Endothelial cell (in vitro differentiated cells): ENCODE measurements around the gene MAGI2. TPM values are rescaled to one million over a fixed set of nuclear protein-coding genes. Genes with fewer than 3 reads are reported as not detected.

ENCODE experiments used
- DNase-seq: peaks from one replicate; pipeline ENCODE4 v3.0.0; 2021; ENCODE audit warnings: low spot score
- H3K27ac Mint-ChIP-seq: one replicate; pipeline ENCODE4 v1.8.0; 2021; ENCODE audit warnings: mixed read lengths, inconsistent platforms; ENCODE audit not compliant: unreplicated experiment
- H3K27me3 Mint-ChIP-seq: one replicate; pipeline ENCODE4 v1.8.0; 2021; ENCODE audit warnings: mild to moderate bottlenecking, moderate library complexity, mixed read lengths, inconsistent platforms; ENCODE audit not compliant: unreplicated experiment
- H3K36me3 Mint-ChIP-seq: one replicate; pipeline ENCODE4 v1.8.0; 2021; ENCODE audit warnings: mild to moderate bottlenecking, low read depth, mixed read lengths, inconsistent platforms; ENCODE audit not compliant: unreplicated experiment
- H3K4me1 Mint-ChIP-seq: one replicate; pipeline ENCODE4 v1.8.0; 2021; ENCODE audit warnings: mild to moderate bottlenecking, mixed read lengths, inconsistent platforms; ENCODE audit not compliant: unreplicated experiment
- H3K4me3 Mint-ChIP-seq: one replicate; pipeline ENCODE4 v1.8.0; 2021; ENCODE audit warnings: mild to moderate bottlenecking, mixed read lengths, inconsistent platforms; ENCODE audit not compliant: unreplicated experiment
- H3K9me3 Mint-ChIP-seq: one replicate; pipeline ENCODE4 v1.8.0; 2021; ENCODE audit warnings: mixed read lengths, inconsistent platforms; ENCODE audit not compliant: unreplicated experiment
- total RNA-seq: library from RNA; stranded (reverse); fragmentation: NEBNext Ultra II Directional; extraction: Animal tissue kit (Norgen Biotek cat#: 25700); gene quantifications from one replicate; pipeline ENCODE4 v1.2.1, GENCODE V29; 2021; ENCODE audit not compliant: unreplicated experiment
- TF ChIP-seq, protein P1 (sequence below): fragments of 200-600 bp; sonication (generic); IDR thresholded peaks from one replicate; pipeline ENCODE4 v1.5.0; 2021; ENCODE audit warnings: antibody characterized with exemption; ENCODE audit not compliant: unreplicated experiment

Gene MAGI2
- total RNA-seq, 1 donor from 2014 or later = 6.3 TPM

DNA sequence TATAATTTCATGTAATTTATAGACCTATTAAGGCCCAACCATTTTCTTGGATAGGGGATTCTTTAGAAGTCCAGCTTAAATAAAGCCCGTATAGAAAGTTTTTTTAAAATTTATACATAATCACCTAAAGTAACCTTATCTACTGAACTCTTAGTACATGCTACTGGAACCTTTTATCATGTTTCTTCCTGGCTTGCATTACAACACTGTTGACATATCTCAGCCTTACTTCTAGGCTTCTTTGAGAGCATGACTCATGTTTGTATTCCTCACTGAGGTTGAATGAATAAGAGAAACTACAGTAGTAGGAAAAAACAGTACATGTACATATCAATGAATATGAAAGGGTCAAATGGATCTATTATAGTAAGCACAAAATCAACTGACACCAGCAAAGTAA, 8.2 kb upstream of the MAGI2 start:
- H3K9me3 Mint-ChIP-seq = no peaks in the 10 kb centered on the region
- no peaks in the 10 kb centered on the region for H3K4me1 Mint-ChIP-seq
- TF ChIP-seq, protein P1, sequence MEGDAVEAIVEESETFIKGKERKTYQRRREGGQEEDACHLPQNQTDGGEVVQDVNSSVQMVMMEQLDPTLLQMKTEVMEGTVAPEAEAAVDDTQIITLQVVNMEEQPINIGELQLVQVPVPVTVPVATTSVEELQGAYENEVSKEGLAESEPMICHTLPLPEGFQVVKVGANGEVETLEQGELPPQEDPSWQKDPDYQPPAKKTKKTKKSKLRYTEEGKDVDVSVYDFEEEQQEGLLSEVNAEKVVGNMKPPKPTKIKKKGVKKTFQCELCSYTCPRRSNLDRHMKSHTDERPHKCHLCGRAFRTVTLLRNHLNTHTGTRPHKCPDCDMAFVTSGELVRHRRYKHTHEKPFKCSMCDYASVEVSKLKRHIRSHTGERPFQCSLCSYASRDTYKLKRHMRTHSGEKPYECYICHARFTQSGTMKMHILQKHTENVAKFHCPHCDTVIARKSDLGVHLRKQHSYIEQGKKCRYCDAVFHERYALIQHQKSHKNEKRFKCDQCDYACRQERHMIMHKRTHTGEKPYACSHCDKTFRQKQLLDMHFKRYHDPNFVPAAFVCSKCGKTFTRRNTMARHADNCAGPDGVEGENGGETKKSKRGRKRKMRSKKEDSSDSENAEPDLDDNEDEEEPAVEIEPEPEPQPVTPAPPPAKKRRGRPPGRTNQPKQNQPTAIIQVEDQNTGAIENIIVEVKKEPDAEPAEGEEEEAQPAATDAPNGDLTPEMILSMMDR = no peak
- no peak overlapping the region for H3K4me3 Mint-ChIP-seq
- no peaks in the 10 kb centered on the region for H3K27me3 Mint-ChIP-seq
- no peak overlapping the region for H3K27ac Mint-ChIP-seq
- H3K36me3 Mint-ChIP-seq = peaks cover 9% of the 10 kb centered on the region
- DNase-seq = no peak

DNA sequence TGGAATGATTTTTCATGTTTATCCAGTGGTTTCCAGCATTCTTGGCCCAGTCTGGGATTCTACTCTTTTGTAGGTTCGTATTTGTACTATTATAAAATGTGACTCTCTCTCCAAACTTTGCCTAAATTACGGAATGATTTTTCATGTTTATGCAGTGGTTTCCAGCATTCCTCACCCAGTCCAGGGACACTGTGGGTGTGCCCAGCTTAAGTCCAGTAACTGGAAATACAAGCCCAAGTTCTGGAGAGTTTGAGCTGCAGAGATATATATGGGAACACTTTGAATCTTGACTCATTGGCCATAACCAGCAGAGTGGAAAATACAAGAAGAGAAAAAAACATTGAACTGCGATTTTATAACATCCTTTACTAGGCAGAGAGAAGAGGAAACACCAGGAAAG, 5.9 kb upstream of the MAGI2 start:
- TF ChIP-seq, protein P1 = no peak
- no peak for DNase-seq
- H3K9me3 Mint-ChIP-seq = no peaks in the 10 kb centered on the region
- H3K4me3 Mint-ChIP-seq = no peak overlapping the region
- no peak overlapping the region for H3K27ac Mint-ChIP-seq
- no peaks in the 10 kb centered on the region for H3K27me3 Mint-ChIP-seq
- H3K4me1 Mint-ChIP-seq = peaks cover 6% of the 10 kb centered on the region
- H3K36me3 Mint-ChIP-seq = peaks cover 9% of the 10 kb centered on the region

DNA sequence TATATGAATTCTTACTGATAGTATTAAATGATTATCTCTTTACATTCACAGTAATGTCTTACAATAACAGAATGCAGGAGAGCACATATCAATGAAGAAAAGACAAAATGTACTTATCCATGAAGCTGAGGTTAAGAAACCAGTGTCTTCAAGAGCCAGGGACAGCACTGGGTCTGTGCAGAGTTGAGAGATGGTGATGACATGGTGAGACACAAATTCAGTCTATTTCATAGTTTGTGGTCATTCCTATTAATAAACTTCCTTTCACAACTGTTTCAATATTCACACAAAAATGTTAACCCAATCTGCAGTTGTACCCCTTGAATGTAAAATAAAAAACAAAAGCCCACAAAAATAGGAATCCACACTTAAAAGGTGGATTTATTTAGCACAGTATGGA, 5.3 kb upstream of the MAGI2 start:
- peaks cover 10% of the 10 kb centered on the region for H3K4me1 Mint-ChIP-seq
- TF ChIP-seq, protein P1 = no peak
- no peak overlapping the region for H3K27ac Mint-ChIP-seq
- H3K9me3 Mint-ChIP-seq = no peaks in the 10 kb centered on the region
- no peak overlapping the region for H3K4me3 Mint-ChIP-seq
- H3K27me3 Mint-ChIP-seq = no peaks in the 10 kb centered on the region
- H3K36me3 Mint-ChIP-seq = peaks cover 9% of the 10 kb centered on the region
- DNase-seq = no peak

DNA sequence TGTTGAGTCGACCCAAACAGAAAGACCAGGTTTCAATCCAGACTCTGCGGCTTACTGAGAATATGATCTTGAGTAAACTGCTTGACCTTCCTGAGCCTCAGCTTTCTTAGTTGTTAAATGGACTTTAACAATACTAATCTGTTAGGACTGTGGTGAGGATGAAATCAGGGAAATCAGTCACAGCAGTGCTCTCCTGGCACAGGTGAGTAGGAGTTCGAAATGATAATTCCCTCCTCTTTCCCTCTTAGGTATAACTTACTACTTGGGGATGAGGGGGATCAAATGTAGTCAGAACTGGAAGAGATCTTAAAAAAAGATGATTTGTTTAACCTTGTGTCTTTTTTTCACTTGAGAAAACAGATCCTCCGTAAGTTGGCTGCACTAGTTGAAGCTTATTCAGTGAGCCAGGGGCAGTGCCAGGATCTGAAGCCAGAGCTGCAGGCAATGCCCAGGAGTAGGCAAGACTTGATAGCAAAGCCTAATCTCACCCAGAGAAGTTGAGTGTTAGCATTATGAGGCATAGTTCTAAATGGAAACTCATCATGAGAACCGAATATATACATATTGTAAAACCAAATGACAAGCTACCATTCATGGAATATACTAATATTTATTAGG, 1.8 kb upstream of the MAGI2 start:
- no peak for DNase-seq
- H3K4me1 Mint-ChIP-seq = peaks cover 20% of the 10 kb centered on the region
- H3K27me3 Mint-ChIP-seq = peaks cover 9% of the 10 kb centered on the region
- H3K27ac Mint-ChIP-seq = no peak overlapping the region
- H3K9me3 Mint-ChIP-seq = no peaks in the 10 kb centered on the region
- TF ChIP-seq, protein P1 = no peak
- peaks cover 12% of the 10 kb centered on the region for H3K36me3 Mint-ChIP-seq
- H3K4me3 Mint-ChIP-seq = peak overlapping the region; percentile 97

DNA sequence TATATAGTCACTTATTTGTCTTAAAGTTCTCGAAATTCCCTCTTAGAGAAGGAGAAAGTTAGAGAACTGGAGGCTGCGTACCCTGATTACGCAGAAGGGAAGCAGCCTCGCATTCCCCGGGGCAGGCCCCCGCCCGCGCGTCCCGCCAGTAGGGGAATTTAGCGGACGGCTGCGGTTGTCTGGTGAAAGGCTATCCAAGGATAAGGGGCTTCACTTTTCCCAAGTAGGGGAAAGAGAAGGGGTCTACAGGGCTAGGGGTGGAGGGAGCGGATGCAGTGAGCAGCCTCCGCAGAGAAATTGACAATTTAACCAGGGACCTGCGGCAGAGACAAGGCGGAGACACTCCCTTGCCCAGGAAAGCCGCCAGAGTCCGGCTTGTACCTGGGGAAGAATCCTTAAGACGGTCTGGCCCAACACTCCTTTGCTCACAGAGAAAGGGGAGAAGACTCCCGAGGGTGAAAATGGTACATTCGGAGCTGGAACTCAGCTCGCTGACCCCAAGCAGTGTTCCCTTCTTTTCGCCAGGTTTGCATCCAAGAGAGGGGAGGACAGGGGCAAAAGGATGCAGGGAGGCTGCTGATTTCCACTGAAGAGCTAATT, 994 bp upstream of the MAGI2 start:
- no peaks in the 10 kb centered on the region for H3K9me3 Mint-ChIP-seq
- H3K4me1 Mint-ChIP-seq = peaks cover 20% of the 10 kb centered on the region
- peaks cover 9% of the 10 kb centered on the region for H3K27me3 Mint-ChIP-seq
- H3K27ac Mint-ChIP-seq = peak overlapping the region; percentile 62
- TF ChIP-seq, protein P1 = no peak
- peaks cover 12% of the 10 kb centered on the region for H3K36me3 Mint-ChIP-seq
- peak overlapping the region; percentile 97 for H3K4me3 Mint-ChIP-seq
- DNase-seq = peak; percentile 57
